ENCODE results near the gene BCR. TPM values are rescaled to one million over a fixed set of nuclear protein-coding genes. Genes with fewer than 3 reads are reported as not detected.

Gene BCR
- total RNA-seq, 1 donor = 28.6 TPM

GRCh38 chr22:23146478-23147205 lies 33.7 kb upstream of the BCR start:
- no peak for DNase-seq (ENCODE audit: insufficient read length, low spot score, missing footprints)
- Histone ChIP-seq H3K4me2 (ENCODE audit: insufficient read depth, low read length) (no peak overlapping the region), H3K36me3 (ENCODE audit: insufficient read depth, low read length) (no peaks in the 10 kb centered on the region), H3K4me3 (ENCODE audit: insufficient read depth, low read length) (no peak overlapping the region), H3K27ac (ENCODE audit: low read depth, low read length) (no peak overlapping the region), H3K4me1 (ENCODE audit: insufficient read depth, low read length) (peaks cover 24% of the 10 kb centered on the region), H3K9me3 (ENCODE audit: low read depth, low read length) (no peaks in the 10 kb centered on the region), H3K79me2 (ENCODE audit: insufficient read depth, low read length) (no peaks in the 10 kb centered on the region), H2AFZ (ENCODE audit: low read length) (no peak overlapping the region), H3K27me3 (ENCODE audit: insufficient read depth, low read length) (no peaks in the 10 kb centered on the region), H4K20me1 (ENCODE audit: insufficient read depth, low read length) (peaks cover 8% of the 10 kb centered on the region)
- TF ChIP-seq CTCF (IDR thresholded peaks at IDR 0.05; ENCODE audit: extremely low read depth, low read depth, low read length) = no peak

GRCh38 chr22:23147617-23148387 lies 32.5 kb upstream of the BCR start:
- Histone ChIP-seq H3K4me3 (ENCODE audit: insufficient read depth, low read length) (no peak overlapping the region), H2AFZ (ENCODE audit: low read length) (no peak overlapping the region), H4K20me1 (ENCODE audit: insufficient read depth, low read length) (peaks cover 8% of the 10 kb centered on the region), H3K9me3 (ENCODE audit: low read depth, low read length) (no peaks in the 10 kb centered on the region), H3K79me2 (ENCODE audit: insufficient read depth, low read length) (no peaks in the 10 kb centered on the region), H3K27ac (ENCODE audit: low read depth, low read length) (no peak overlapping the region), H3K27me3 (ENCODE audit: insufficient read depth, low read length) (no peaks in the 10 kb centered on the region), H3K36me3 (ENCODE audit: insufficient read depth, low read length) (no peaks in the 10 kb centered on the region), H3K4me1 (ENCODE audit: insufficient read depth, low read length) (peaks cover 24% of the 10 kb centered on the region), H3K4me2 (ENCODE audit: insufficient read depth, low read length) (peak overlapping the region; percentile 21)
- TF ChIP-seq CTCF (IDR thresholded peaks at IDR 0.05; ENCODE audit: extremely low read depth, low read depth, low read length) = no peak
- peak; percentile 91 for DNase-seq (ENCODE audit: insufficient read length, low spot score, missing footprints)

- TF ChIP-seq CTCF (IDR thresholded peaks at IDR 0.05; ENCODE audit: extremely low read depth, low read depth, low read length) = no peak
- Histone ChIP-seq H3K9me3 (ENCODE audit: low read depth, low read length) (no peaks in the 10 kb centered on the region), H3K27ac (ENCODE audit: low read depth, low read length) (no peak overlapping the region), H4K20me1 (ENCODE audit: insufficient read depth, low read length) (peaks cover 8% of the 10 kb centered on the region), H3K4me2 (ENCODE audit: insufficient read depth, low read length) (no peak overlapping the region), H3K4me1 (ENCODE audit: insufficient read depth, low read length) (peaks cover 21% of the 10 kb centered on the region), H3K4me3 (ENCODE audit: insufficient read depth, low read length) (no peak overlapping the region), H3K36me3 (ENCODE audit: insufficient read depth, low read length) (no peaks in the 10 kb centered on the region), H2AFZ (ENCODE audit: low read length) (no peak overlapping the region), H3K79me2 (ENCODE audit: insufficient read depth, low read length) (no peaks in the 10 kb centered on the region), H3K27me3 (ENCODE audit: insufficient read depth, low read length) (no peaks in the 10 kb centered on the region)
- DNase-seq (ENCODE audit: insufficient read length, low spot score, missing footprints) = no peak
These were observed 30.5 kb upstream of the BCR start for GRCh38 chr22:23149743-23150238.

- H3K79me2 ChIP-seq (ENCODE audit: insufficient read depth, low read length) = no peaks in the 10 kb centered on the region
- H3K9me3 ChIP-seq (ENCODE audit: low read depth, low read length) = no peaks in the 10 kb centered on the region
- H3K4me1 ChIP-seq (ENCODE audit: insufficient read depth, low read length) = peaks cover 16% of the 10 kb centered on the region
- no peak overlapping the region for H2AFZ ChIP-seq (ENCODE audit: low read length)
- H3K4me2 ChIP-seq (ENCODE audit: insufficient read depth, low read length) = no peak overlapping the region
- no peaks in the 10 kb centered on the region for H3K27me3 ChIP-seq (ENCODE audit: insufficient read depth, low read length)
- peak; percentile 48 for DNase-seq (ENCODE audit: insufficient read length, low spot score, missing footprints)
- TF ChIP-seq CTCF (IDR thresholded peaks at IDR 0.05; ENCODE audit: extremely low read depth, low read depth, low read length) = no peak
- H3K4me3 ChIP-seq (ENCODE audit: insufficient read depth, low read length) = no peak overlapping the region
- H4K20me1 ChIP-seq (ENCODE audit: insufficient read depth, low read length) = peaks cover 8% of the 10 kb centered on the region
- H3K36me3 ChIP-seq (ENCODE audit: insufficient read depth, low read length) = no peaks in the 10 kb centered on the region
- no peak overlapping the region for H3K27ac ChIP-seq (ENCODE audit: low read depth, low read length)
These were observed 29.5 kb upstream of the BCR start for GRCh38 chr22:23150762-23151161.

Measured in osteoblast (primary cell).